ENCODE data around the gene TPCN2.
"Not testable (repeated sequence)": the region's sequence is repeated elsewhere in the genome, so short reads cannot be mapped to it uniquely, and the experiment has no call there.

Gene TPCN2

DNA sequence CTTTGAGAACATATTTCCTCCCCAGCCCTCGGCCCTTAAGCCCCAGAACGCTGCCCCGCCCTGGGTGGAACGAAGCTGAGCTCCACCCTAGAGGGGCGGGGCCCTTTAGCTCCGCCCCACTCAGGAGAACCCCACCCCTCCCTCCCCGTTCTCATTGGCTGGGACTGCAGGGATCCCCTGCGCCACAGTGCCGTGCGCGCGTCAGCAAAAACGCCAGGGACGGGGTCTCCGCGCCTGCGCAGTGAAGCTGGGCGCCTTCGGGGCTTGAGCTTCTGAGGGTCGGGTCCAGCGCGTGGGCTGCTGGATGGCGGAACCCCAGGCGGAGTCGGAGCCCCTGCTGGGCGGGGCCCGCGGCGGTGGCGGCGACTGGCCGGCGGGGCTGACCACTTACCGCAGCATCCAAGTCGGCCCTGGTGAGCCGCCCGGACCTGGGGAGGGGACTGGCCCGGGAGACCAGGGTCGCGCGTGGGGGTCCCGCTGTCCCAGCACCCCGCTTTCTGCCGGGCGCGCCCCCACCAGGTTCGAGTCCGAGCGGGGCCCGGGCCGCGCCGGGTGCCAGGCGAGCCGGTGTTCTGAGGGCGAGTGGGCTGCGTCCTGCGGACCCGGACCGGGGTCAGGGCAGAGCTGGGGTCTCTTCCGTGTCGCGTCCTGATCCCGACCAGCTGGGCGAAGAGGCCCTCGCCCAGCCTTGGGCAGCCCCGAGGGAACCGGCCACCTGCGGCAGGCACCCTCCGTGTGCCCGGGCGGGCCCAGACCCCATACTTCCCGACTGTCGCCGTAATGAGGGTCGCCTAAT, at the start of gene TPCN2:
TPCN2 (plus strand) TSS at position 239 of the 796 bp plus-strand sequence; CDS start at position 305, 66 bp downstream.
- peak; percentile 90 for DNase-seq (ENCODE audit: low spot score)

GRCh38 chr11:68999093-68999747, 49.5 kb upstream of the TPCN2 start:
- no peak overlapping the region for H3K27ac Mint-ChIP-seq
- H3K27me3 Mint-ChIP-seq (ENCODE audit: low read depth): peaks cover 3% of the 10 kb centered on the region
- H3K9me3 Mint-ChIP-seq: no peaks in the 10 kb centered on the region
- DNase-seq (ENCODE audit: low spot score): no peak
- no peaks in the 10 kb centered on the region for H3K36me3 Mint-ChIP-seq (ENCODE audit: low read depth)
- no peak overlapping the region for H3K4me3 Mint-ChIP-seq
- no peaks in the 10 kb centered on the region for H3K4me1 Mint-ChIP-seq (ENCODE audit: low read depth)

More for the DNA sequence above, at the start of gene TPCN2:
- peak within 1 kb of the TSS; percentile 84 for H3K27ac Mint-ChIP-seq
- H3K4me1 Mint-ChIP-seq (ENCODE audit: low read depth): peaks cover 22% of the 10 kb centered on the region
- peaks cover 13% of the 10 kb centered on the region for H3K27me3 Mint-ChIP-seq (ENCODE audit: low read depth)
- H3K9me3 Mint-ChIP-seq: no peaks in the 10 kb centered on the region
- no peaks in the 10 kb centered on the region for H3K36me3 Mint-ChIP-seq (ENCODE audit: low read depth)
- peak within 1 kb of the TSS; percentile 80 for H3K4me3 Mint-ChIP-seq

DNA sequence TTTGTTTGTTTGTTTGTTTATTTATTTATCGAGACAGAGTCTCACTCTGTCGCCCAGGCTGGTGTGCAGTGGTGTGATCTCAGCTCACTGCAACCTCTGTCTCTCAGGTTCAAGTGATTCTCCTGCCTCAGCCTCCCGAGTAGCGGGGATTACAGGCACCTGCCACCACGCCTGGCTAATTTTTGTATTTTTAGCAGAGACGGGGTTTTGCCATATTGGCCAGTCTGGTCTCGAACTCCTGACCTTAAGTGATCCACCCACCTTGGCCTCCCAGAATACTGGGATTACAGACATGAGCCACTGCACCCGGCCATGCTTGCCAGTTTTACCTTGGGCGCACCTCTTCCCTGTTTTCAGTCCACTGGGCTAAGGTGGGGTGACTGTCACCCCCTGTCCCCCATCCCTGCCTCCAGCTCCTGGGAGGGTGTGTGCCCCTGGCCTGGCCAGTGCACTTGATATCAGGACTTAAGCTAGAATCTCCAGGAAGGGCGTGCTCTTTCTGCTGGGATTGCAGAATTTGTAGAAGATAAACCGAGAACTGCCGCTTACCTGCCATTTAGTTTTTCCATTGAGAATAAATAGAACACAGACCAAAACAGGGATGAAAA, 48.9 kb upstream of the TPCN2 start:
- not testable (repeated sequence) for H3K9me3 Mint-ChIP-seq; H3K36me3 Mint-ChIP-seq (ENCODE audit: low read depth); H3K27ac Mint-ChIP-seq; H3K4me1 Mint-ChIP-seq (ENCODE audit: low read depth); DNase-seq (ENCODE audit: low spot score); H3K4me3 Mint-ChIP-seq; H3K27me3 Mint-ChIP-seq (ENCODE audit: low read depth)

DNA sequence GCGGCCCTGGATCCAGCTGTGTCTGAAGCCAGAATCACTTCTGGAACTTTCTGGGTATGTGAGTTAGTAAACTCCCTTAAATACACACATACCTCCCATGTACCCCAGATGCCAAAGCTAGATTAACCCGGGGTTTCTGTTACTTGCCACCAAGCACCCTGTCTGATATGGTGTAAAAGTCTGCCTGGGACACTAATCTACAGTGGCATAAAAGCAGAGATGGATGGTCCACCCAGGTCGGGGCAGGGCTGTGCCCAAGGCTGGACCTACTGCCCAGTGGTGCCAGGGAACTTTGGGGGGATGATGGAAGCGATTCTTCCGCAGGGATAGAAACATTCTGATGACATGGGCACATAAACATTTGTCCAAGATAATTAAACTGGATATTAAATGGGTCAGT, 48.3 kb upstream of the TPCN2 start:
- Mint-ChIP-seq H3K27ac (no peak overlapping the region), H3K36me3 (ENCODE audit: low read depth) (no peaks in the 10 kb centered on the region), H3K27me3 (ENCODE audit: low read depth) (peaks cover 3% of the 10 kb centered on the region), H3K9me3 (no peaks in the 10 kb centered on the region), H3K4me3 (no peak overlapping the region), H3K4me1 (ENCODE audit: low read depth) (no peaks in the 10 kb centered on the region)
- no peak for DNase-seq (ENCODE audit: low spot score)

DNA sequence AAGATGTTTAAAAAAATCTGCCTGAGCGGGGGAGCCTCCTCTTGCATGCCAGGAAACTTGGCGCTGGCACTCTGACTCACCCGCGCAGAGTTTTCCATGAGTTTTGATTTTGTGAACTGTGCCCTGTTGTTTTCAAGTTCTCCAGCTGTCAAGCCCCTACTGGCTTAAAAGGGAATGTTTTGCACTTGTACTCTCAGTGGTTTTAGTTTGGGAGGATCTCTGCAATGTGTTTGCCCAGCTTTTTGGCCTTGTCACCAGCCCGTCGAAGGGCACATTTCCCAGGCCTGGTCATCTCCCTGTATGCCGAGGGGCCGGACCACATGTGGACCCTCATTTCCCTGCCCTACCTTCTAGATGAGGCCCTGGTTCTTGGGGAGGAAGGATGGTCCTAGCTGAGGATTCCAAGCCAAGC, 47.9 kb upstream of the TPCN2 start:
- Mint-ChIP-seq H3K27me3 (ENCODE audit: low read depth) (peaks cover 3% of the 10 kb centered on the region), H3K9me3 (no peaks in the 10 kb centered on the region), H3K27ac (no peak overlapping the region), H3K36me3 (ENCODE audit: low read depth) (no peaks in the 10 kb centered on the region), H3K4me3 (no peak overlapping the region), H3K4me1 (ENCODE audit: low read depth) (no peaks in the 10 kb centered on the region)
- no peak for DNase-seq (ENCODE audit: low spot score)

GRCh38 chr11:69001243-69002081, 47.3 kb upstream of the TPCN2 start:
- H3K36me3 Mint-ChIP-seq (ENCODE audit: low read depth): no peaks in the 10 kb centered on the region
- H3K27me3 Mint-ChIP-seq (ENCODE audit: low read depth): peaks cover 3% of the 10 kb centered on the region
- H3K27ac Mint-ChIP-seq: no peak overlapping the region
- H3K4me1 Mint-ChIP-seq (ENCODE audit: low read depth): no peaks in the 10 kb centered on the region
- no peaks in the 10 kb centered on the region for H3K9me3 Mint-ChIP-seq
- no peak overlapping the region for H3K4me3 Mint-ChIP-seq
- DNase-seq (ENCODE audit: low spot score): no peak

GRCh38 chr11:69002110-69002569, 46.6 kb upstream of the TPCN2 start:
- DNase-seq (ENCODE audit: low spot score): no peak
- H3K36me3 Mint-ChIP-seq (ENCODE audit: low read depth): no peaks in the 10 kb centered on the region
- no peak overlapping the region for H3K4me3 Mint-ChIP-seq
- H3K9me3 Mint-ChIP-seq: no peaks in the 10 kb centered on the region
- H3K27me3 Mint-ChIP-seq (ENCODE audit: low read depth): peaks cover 3% of the 10 kb centered on the region
- H3K27ac Mint-ChIP-seq: no peak overlapping the region
- H3K4me1 Mint-ChIP-seq (ENCODE audit: low read depth): no peaks in the 10 kb centered on the region

DNA sequence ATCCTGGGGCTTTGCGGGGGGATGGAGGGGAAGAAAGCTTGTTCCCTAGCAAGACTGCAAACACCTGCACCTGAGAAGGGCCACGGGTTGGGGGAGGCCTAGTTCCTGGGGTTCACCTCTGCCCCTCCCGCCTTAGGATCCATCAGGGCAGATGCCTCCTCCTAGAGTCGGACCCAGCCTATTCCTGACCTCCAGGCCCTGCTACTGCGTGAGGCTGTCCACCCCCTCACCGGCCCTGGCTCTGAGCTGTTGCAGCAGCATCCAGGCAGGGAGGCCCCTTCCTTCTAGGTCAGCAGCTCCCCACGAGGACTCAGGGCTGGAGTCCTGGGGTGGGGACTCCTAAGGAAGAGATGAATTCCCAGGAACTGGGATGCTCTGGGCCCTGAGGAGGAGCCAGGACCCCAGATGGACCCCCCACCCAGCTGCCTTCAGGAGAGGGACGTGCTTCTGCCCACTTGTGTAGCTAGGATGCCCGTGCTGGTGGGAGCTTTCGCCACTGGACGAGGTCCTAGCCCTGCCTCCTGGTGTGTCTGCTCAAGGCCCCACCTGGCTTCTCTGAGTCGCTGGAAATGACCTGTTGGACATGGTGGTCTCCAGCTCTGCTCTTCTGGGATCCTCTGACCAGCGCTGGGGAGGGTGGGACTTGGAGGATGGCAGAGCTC, 46.0 kb upstream of the TPCN2 start:
- H3K9me3 Mint-ChIP-seq: no peaks in the 10 kb centered on the region
- no peaks in the 10 kb centered on the region for H3K36me3 Mint-ChIP-seq (ENCODE audit: low read depth)
- H3K27ac Mint-ChIP-seq: no peak overlapping the region
- no peak for DNase-seq (ENCODE audit: low spot score)
- no peaks in the 10 kb centered on the region for H3K4me1 Mint-ChIP-seq (ENCODE audit: low read depth)
- peaks cover 3% of the 10 kb centered on the region for H3K27me3 Mint-ChIP-seq (ENCODE audit: low read depth)
- no peak overlapping the region for H3K4me3 Mint-ChIP-seq

GRCh38 chr11:69003301-69003865, 45.3 kb upstream of the TPCN2 start:
- H3K27me3 Mint-ChIP-seq (ENCODE audit: low read depth): peaks cover 3% of the 10 kb centered on the region
- H3K27ac Mint-ChIP-seq: no peak overlapping the region
- H3K36me3 Mint-ChIP-seq (ENCODE audit: low read depth): no peaks in the 10 kb centered on the region

DNA sequence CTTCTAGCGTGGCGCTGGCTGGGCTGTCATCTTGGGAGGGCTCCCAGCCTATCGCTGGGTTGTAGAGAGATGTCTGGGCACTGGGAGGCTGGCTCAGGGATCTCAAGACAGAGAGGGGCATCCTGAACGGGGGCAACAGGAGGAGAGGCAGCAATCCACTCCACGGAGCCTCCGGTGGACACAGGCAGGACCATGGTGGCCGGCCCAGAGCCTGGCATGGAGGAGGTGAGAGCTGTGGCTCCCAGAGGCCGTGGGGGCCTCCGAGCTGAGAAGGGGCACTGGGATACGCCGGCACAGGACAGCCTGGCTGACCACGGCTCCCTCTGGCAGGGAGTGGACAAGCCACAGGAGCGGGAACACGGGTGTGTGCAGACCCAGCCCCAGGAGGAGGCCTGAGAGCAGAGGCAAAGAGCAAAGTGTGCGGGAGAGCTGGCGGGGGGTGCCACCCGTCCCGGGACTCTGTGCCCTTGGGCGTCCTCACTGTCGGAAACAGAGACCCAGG, 44.8 kb upstream of the TPCN2 start:
- no peaks in the 10 kb centered on the region for H3K36me3 Mint-ChIP-seq (ENCODE audit: low read depth)
- no peaks in the 10 kb centered on the region for H3K4me1 Mint-ChIP-seq (ENCODE audit: low read depth)
- no peak for DNase-seq (ENCODE audit: low spot score)
- H3K4me3 Mint-ChIP-seq: no peak overlapping the region
- peaks cover 3% of the 10 kb centered on the region for H3K27me3 Mint-ChIP-seq (ENCODE audit: low read depth)
- no peak overlapping the region for H3K27ac Mint-ChIP-seq
- H3K9me3 Mint-ChIP-seq: no peaks in the 10 kb centered on the region

More at GRCh38 chr11:69003301-69003865, 45.3 kb upstream of the TPCN2 start:
- H3K4me3 Mint-ChIP-seq: no peak overlapping the region
- no peaks in the 10 kb centered on the region for H3K9me3 Mint-ChIP-seq
- H3K4me1 Mint-ChIP-seq (ENCODE audit: low read depth): no peaks in the 10 kb centered on the region
- DNase-seq (ENCODE audit: low spot score): no peak

- H3K4me3 Mint-ChIP-seq: no peak overlapping the region
- H3K9me3 Mint-ChIP-seq: no peaks in the 10 kb centered on the region
- no peak for DNase-seq (ENCODE audit: low spot score)
- no peaks in the 10 kb centered on the region for H3K4me1 Mint-ChIP-seq (ENCODE audit: low read depth)
- H3K27me3 Mint-ChIP-seq (ENCODE audit: low read depth): no peaks in the 10 kb centered on the region
- H3K27ac Mint-ChIP-seq: no peak overlapping the region
- H3K36me3 Mint-ChIP-seq (ENCODE audit: low read depth): no peaks in the 10 kb centered on the region
Observed at GRCh38 chr11:69004411-69005182, 44.1 kb upstream of the TPCN2 start.

DNA sequence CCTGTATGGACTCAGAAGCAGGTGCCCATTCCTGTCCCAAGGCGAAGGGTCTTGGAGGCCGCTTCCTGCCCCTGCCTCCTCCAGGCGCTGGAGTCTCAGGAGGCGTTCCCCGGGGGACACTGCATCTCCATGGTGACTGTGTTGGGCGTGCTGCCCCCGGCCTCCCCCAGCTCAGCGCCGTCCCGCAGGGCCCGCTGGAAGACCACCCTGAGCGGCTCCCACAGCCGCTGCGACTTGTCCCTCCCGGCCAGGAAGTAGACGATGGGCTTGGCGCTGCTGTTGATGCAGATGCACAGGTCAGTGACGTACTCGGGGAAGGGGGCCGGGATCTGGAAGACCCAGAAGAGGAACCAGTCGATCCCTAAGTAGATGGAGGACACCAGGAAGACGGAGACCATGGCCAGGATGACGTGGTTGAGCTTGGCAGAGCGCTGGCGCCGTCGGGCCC, 43.5 kb upstream of the TPCN2 start:
- no peak overlapping the region for H3K27ac Mint-ChIP-seq
- H3K27me3 Mint-ChIP-seq (ENCODE audit: low read depth): peaks cover 3% of the 10 kb centered on the region
- no peaks in the 10 kb centered on the region for H3K36me3 Mint-ChIP-seq (ENCODE audit: low read depth)
- no peak overlapping the region for H3K4me3 Mint-ChIP-seq
- H3K9me3 Mint-ChIP-seq: no peaks in the 10 kb centered on the region
- DNase-seq (ENCODE audit: low spot score): no peak
- H3K4me1 Mint-ChIP-seq (ENCODE audit: low read depth): no peaks in the 10 kb centered on the region

All from T-helper 2 cell treated with Interferon-gamma antibody and Interleukin-4, amounts not matched to agents 5 μg/mL and 100 μg/mL, for 36 hours (primary cell).